Astrocyte of the cerebellum (primary cell): ENCODE measurements around the gene BBIP1.

Experiments used
- DNase-seq: peaks from one replicate; pipeline ENCODE4 v3.0.0-alpha.2; 2011; ENCODE audit warnings: low read depth
- H3K4me3 ChIP-seq: 2 replicates; pipeline ENCODE4 v1.5.1; 2011; ENCODE audit warnings: mild to moderate bottlenecking, low read depth, low read length, moderate library complexity
- in situ Hi-C: cut with HindIII; loops from 2 replicates; pipeline ENCODE4 v1.10.0; 2017; ENCODE audit warnings: low sequenced_read_pairs
- TF ChIP-seq, protein P1 (sequence below): IDR thresholded peaks from 2 replicates; pipeline ENCODE4 v1.5.1; 2012; ENCODE audit warnings: low read length, low read depth, moderate library complexity, mild to moderate bottlenecking; ENCODE audit errors: missing control alignments

The BBIP1 gene

DNA sequence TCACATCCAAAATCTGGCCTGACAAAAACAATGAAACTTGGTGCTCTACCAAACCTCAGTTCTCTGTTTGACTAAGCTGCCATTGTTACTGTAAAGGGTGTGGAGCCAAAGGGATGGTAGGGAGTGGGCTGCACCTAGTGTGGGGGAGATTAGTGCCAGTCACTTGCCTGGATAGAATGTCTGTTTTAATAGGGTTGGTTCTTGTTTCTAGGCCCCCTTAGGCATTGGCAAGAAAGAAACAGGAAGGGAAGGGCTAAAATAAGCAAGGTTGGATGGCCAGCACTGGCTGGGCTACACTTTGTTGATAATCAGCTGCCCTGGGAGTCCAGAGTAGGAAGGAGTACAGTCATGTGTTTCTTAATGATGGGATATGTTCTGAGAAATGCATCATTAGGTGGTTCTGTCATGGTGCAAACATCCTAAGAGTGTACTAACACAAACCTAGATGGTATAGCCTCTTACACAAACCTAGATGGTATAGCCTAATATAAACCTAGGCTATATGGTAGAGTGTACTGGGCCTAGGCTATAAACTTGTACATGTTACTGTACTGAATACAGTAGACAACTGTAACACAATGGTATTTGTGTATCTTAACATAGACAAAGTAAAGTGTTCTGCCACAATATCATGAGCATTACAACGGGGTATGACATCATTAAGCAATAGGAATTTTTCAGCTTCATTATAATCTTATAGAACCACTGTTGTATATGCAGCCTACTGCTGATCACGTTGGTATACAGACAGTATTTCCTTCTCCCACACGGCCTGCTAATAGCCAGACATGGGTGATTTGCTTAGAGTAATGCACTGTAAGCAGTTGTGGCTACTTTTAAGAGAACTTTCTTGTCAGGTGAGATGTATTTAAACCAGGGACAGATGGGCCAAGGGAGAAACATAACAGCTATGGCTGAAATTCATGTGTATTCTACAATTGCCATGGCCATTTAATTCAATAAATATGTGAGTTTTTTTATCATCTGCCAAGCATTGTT lies 15.4 kb downstream of the BBIP1 start:
- TF ChIP-seq, protein P1, sequence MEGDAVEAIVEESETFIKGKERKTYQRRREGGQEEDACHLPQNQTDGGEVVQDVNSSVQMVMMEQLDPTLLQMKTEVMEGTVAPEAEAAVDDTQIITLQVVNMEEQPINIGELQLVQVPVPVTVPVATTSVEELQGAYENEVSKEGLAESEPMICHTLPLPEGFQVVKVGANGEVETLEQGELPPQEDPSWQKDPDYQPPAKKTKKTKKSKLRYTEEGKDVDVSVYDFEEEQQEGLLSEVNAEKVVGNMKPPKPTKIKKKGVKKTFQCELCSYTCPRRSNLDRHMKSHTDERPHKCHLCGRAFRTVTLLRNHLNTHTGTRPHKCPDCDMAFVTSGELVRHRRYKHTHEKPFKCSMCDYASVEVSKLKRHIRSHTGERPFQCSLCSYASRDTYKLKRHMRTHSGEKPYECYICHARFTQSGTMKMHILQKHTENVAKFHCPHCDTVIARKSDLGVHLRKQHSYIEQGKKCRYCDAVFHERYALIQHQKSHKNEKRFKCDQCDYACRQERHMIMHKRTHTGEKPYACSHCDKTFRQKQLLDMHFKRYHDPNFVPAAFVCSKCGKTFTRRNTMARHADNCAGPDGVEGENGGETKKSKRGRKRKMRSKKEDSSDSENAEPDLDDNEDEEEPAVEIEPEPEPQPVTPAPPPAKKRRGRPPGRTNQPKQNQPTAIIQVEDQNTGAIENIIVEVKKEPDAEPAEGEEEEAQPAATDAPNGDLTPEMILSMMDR: no peak
- no peak for DNase-seq
- no peak overlapping the region for H3K4me3 ChIP-seq
- in situ Hi-C loops: no loop called here

- no peak overlapping the region for H3K4me3 ChIP-seq
- in situ Hi-C loops: no loop called here
- TF ChIP-seq, protein P1: no peak
- peak; percentile 69 for DNase-seq
These were observed 16.8 kb downstream of the BBIP1 start for GRCh38 chr10:110901954-110902819.

DNA sequence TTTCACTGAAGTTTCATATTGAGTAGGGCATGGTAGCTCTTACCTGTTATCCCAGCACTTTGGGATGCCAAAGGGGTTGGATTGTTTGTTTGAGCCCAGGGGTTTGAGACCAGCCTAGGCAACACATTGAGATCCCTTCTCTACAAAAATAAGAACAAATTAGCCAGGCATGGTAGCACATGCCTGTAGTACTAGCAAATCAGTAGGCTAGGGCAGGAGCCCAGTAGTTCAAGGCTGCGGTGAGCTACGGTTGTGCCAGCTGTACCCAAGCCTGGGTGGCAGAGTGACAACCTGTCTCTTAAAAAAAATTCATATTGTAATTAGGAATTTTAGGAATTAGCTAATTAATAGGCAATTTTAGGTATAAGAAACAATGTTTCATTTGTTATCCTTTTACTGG lies 18.0 kb downstream of the BBIP1 start:
- in situ Hi-C loops: no loop called here
- DNase-seq: no peak
- TF ChIP-seq, protein P1: no peak
- no peak overlapping the region for H3K4me3 ChIP-seq

- no peak for DNase-seq
- TF ChIP-seq, protein P1: no peak
- no peak overlapping the region for H3K4me3 ChIP-seq
- in situ Hi-C loops: loop anchor here (25.0 kb wide), 2 partner anchors 161 to 586 kb away; partner anchors contain the start of gene SMNDC1
These were observed 20.6 kb downstream of the BBIP1 start for GRCh38 chr10:110898391-110898790.

DNA sequence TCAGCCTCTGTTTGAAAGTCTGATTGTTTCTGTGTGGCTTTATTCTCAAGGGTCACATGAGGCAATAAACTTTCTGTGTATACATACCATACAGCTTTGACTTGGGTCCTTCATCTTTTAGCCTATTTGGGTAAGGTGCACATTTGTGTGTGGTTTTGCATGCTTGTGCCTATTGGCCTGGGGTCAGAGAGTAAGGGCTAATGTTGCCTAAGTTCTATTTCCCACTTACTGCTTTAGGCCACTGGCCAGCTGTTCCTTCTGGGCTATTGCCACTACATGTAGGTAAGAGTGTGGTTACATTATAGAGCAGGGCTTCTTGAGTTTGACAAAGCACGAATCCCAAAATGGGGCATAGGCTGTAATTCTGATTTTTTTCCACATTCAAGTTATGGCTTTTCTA lies 21.8 kb downstream of the BBIP1 start:
- in situ Hi-C loops: loop anchor here (25.0 kb wide), 2 partner anchors 160 to 585 kb away; partner anchors contain the start of gene SMNDC1
- TF ChIP-seq, protein P1: no peak
- H3K4me3 ChIP-seq: no peak overlapping the region
- DNase-seq: no peak

DNA sequence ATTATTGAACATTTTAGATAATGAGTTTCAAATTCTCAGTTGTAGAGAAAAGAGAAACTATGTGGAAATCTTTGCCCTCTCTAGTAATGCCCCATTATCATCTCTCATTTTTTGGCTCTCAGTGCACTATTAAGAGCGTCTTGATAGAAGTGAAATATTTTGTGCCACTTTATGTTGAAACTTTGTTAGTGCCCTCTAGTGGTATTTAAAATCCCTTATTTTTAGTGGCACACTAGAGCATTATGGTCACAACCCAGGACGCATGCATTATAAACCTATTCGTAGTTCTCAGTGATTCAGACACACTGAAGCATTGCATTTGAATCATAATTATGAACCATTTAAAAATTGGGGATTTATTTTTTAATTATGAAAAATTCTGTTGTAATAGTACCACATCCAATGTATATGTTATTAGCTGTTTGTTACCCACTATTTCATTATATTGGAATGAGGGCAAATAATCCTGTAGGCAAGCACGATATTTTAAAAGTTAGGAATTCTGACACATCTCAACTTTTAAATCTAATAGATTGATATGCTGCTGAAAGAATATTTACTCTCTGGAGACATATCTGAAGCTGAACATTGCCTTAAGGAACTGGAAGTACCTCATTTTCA lies 25.3 kb downstream of the BBIP1 start:
- DNase-seq: no peak
- TF ChIP-seq, protein P1: peak; percentile 39
- no peak overlapping the region for H3K4me3 ChIP-seq
- in situ Hi-C loops: loop anchor here (25.0 kb wide), 2 partner anchors 156 to 581 kb away; partner anchors contain the start of gene SMNDC1
